Activated CD8-positive, alpha-beta memory T cell treated with anti-CD3 and anti-CD28 coated beads, Interleukin-2, amount 10 ng/mL, durations not matched to agents 7 days and 5 days (primary cell): ENCODE measurements around the gene METTL2A. TPM values are rescaled to one million over a fixed set of nuclear protein-coding genes. Genes with fewer than 3 reads are reported as not detected.
"Not testable (repeated sequence)": the region's sequence is repeated elsewhere in the genome, so short reads cannot be mapped to it uniquely, and the experiment has no call there.

Experiments
- ATAC-seq: fragments of 150-1000 bp; cut with Tn5 transposase; one replicate; pipeline ENCODE4 v1.10.0; 2021; ENCODE audit warnings: moderate library complexity
- CTCF ChIA-PET: fragments of 350-600 bp; sonication (Branson Sonifier 250); formaldehyde crosslinking; loops from one replicate; lab custom pipeline; 2021; ENCODE audit warnings: antibody characterized with exemption; lab: Charles Lee
- DNase-seq: peaks from one replicate; pipeline ENCODE4 v3.0.0-alpha.2; 2020
- H3K27ac Mint-ChIP-seq: one replicate; pipeline ENCODE4 v1.8.0; 2021; ENCODE audit warnings: mild to moderate bottlenecking, mixed read lengths
- H3K27me3 Mint-ChIP-seq: one replicate; pipeline ENCODE4 v1.8.0; 2021; ENCODE audit warnings: mixed read lengths
- H3K36me3 Mint-ChIP-seq: one replicate; pipeline ENCODE4 v1.8.0; 2021; ENCODE audit warnings: mild to moderate bottlenecking, mixed read lengths
- H3K4me1 Mint-ChIP-seq: one replicate; pipeline ENCODE4 v1.8.0; 2021; ENCODE audit warnings: mixed read lengths
- H3K4me3 Mint-ChIP-seq: one replicate; pipeline ENCODE4 v1.8.0; 2021; ENCODE audit warnings: mild to moderate bottlenecking, moderate library complexity, mixed read lengths
- H3K9me3 Mint-ChIP-seq: one replicate; pipeline ENCODE4 v1.8.0; 2022; ENCODE audit warnings: low read depth, mixed read lengths
- total RNA-seq, 2 experiments: library from RNA; stranded (reverse); gene quantifications; one replicate each; pipeline ENCODE4 v1.2.3, GENCODE V29; 2021

The METTL2A gene
- total RNA-seq, 2 experiments from 2014 or later: 19.4 to 28.3 TPM

DNA sequence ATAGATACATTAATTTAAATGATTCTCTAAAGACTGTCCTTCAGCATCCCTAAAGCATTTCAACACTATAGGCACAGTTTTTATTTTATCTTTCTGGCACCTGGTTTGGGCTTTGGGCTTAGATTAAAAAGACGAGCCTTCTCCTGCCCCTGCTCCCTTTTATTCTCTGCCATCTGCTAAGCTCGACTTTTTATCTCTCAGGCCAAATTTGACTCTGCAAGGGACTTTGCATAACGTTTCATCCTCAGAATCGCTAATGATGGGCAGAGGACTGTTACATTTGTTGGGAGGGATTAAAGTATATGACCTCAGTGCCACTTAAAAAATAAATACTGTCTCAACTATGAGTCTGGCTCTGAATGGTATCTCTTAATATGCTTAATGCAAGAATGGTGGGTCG lies 29.3 kb downstream of the METTL2A start:
- ATAC-seq, DNase-seq, CTCF ChIA-PET, H3K36me3 Mint-ChIP-seq, H3K9me3 Mint-ChIP-seq, H3K27me3 Mint-ChIP-seq, H3K27ac Mint-ChIP-seq, H3K4me3 Mint-ChIP-seq: not testable (repeated sequence)
- peaks cover 15% of the 10 kb centered on the region for H3K4me1 Mint-ChIP-seq

DNA sequence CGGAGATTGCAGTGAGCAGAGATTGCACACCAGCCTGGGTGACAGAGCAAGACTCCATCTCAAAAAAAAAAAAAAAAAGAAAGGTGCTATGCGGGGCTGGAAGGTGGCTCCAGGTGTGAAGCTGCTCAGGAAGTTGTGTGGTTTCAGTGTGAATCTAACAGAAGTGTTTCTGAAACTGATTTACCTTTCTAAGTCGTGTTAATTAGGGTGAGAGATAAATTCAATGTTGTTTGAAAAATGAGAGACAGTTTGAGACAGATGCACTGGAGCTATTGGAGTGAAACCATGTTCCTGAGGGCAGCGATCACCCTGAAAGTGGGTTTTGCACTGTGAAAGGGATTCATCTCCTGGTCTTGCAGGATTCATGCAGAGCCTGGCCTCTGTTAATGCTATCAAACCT lies 30.0 kb downstream of the METTL2A start:
- H3K27me3 Mint-ChIP-seq, H3K9me3 Mint-ChIP-seq, CTCF ChIA-PET, H3K27ac Mint-ChIP-seq, H3K4me3 Mint-ChIP-seq, H3K36me3 Mint-ChIP-seq, ATAC-seq, DNase-seq: not testable (repeated sequence)
- peaks cover 19% of the 10 kb centered on the region for H3K4me1 Mint-ChIP-seq

DNA sequence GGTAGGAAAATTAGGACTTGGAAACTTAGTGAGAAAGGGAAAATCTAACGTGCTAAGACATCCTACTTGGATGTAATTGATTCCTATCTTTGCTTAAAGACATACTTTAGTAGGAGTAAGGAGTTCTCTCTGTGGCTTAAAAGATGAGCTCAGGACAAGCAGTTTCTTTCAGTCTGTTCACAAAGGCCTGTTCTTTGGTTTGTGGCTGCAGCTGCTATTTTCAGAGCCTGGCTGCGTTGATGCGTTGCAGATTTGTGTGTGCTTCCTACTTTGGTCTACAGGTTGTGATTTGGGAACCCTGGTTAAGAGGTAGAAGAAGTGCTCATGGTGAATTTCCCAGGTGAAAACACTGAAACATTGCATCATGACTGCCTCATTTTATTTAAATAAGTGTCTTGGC lies 30.4 kb downstream of the METTL2A start:
- CTCF ChIA-PET, ATAC-seq, H3K27me3 Mint-ChIP-seq, H3K36me3 Mint-ChIP-seq, H3K4me3 Mint-ChIP-seq, H3K27ac Mint-ChIP-seq, DNase-seq, H3K9me3 Mint-ChIP-seq: not testable (repeated sequence)
- H3K4me1 Mint-ChIP-seq: peaks cover 19% of the 10 kb centered on the region

DNA sequence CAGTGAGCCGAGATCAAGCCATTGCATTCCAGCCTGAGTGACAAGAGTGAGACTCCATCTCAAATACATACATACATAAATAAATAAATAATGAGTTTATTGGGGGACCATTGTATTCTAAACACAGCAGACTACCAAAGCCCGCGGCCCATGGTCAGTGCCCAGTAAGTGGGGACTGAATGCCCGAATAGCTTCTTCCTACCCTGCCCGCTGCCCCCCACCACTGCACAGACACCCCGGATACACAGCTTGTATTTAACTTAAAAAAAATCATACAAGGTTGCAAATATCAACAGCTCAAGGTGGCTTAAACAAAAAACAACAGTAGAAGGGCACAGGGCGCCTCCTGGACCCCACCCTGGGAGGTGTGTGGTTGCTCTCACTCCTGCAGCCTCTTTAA lies 32.3 kb downstream of the METTL2A start:
- Mint-ChIP-seq H3K27ac (no peak overlapping the region), H3K4me3 (no peak overlapping the region), H3K9me3 (no peaks in the 10 kb centered on the region), H3K4me1 (peaks cover 19% of the 10 kb centered on the region), H3K27me3 (peaks cover 2% of the 10 kb centered on the region), H3K36me3 (peaks cover 3% of the 10 kb centered on the region)
- ATAC-seq (no peak), DNase-seq (no peak)
- CTCF ChIA-PET: no interaction called here

DNA sequence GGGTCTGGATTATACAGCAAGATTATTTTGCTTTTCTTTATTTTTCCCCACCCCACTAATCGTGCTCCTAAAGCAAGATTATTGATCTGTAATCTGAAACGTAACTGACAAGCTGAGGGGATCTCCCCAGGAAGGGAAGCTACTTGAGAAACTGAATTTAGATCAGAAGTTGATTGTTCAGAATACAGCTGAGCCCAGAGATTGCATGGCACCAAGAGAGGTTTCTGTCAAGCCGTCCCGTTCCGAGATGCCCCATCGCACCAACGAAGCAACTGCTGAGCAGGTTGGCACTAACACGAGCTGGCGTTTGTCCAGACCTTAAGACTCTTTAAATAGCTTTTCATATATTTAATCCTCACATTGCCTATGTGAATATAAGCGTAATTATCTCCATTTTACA lies 34.8 kb downstream of the METTL2A start:
- ATAC-seq, H3K4me3 Mint-ChIP-seq, H3K36me3 Mint-ChIP-seq, H3K9me3 Mint-ChIP-seq, H3K27ac Mint-ChIP-seq, CTCF ChIA-PET, DNase-seq, H3K27me3 Mint-ChIP-seq: not testable (repeated sequence)
- peaks cover 16% of the 10 kb centered on the region for H3K4me1 Mint-ChIP-seq

DNA sequence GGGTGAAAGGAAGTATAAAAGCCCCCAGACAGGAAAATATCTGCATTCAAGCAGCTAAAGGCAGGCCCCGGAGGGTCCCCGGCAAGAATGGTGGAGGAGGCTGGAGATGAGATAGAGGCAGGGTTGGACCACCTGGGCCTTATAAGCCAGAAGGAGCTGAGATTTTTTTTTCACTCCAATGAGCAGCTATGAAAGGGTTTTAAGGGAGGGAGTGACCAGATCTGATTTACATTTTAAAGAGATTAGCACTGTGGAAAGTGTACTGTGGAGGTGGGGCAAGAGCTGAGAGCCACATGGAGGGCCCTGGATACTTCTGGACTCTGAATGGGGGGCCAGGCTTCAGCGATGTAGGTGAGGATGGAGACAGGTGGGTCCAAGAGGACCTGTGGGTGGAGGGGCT lies 40.7 kb downstream of the METTL2A start:
- H3K9me3 Mint-ChIP-seq, H3K27me3 Mint-ChIP-seq, H3K36me3 Mint-ChIP-seq, H3K27ac Mint-ChIP-seq, H3K4me1 Mint-ChIP-seq, H3K4me3 Mint-ChIP-seq, DNase-seq, ATAC-seq, CTCF ChIA-PET: not testable (repeated sequence)

DNA sequence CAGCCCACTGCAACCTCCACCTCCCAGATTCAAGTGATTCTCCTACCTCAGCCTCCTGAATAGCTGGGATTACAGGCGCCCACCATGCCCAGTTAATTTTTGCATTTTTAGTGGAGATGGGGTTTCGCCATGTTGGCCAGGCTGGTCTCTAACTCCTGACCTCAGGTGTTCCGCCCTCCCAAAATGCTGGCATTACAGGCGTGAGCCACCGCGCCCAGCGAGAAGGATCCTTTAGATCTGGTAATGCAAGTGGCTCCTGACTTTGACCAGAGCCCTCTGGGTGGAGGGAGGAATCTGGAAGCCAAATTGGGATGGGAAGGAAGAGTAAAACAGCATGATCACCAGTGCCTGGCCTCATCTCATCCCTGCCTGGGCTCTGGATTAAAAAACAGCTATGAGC lies 41.6 kb downstream of the METTL2A start:
- H3K27ac Mint-ChIP-seq, CTCF ChIA-PET: not testable (repeated sequence)

DNA sequence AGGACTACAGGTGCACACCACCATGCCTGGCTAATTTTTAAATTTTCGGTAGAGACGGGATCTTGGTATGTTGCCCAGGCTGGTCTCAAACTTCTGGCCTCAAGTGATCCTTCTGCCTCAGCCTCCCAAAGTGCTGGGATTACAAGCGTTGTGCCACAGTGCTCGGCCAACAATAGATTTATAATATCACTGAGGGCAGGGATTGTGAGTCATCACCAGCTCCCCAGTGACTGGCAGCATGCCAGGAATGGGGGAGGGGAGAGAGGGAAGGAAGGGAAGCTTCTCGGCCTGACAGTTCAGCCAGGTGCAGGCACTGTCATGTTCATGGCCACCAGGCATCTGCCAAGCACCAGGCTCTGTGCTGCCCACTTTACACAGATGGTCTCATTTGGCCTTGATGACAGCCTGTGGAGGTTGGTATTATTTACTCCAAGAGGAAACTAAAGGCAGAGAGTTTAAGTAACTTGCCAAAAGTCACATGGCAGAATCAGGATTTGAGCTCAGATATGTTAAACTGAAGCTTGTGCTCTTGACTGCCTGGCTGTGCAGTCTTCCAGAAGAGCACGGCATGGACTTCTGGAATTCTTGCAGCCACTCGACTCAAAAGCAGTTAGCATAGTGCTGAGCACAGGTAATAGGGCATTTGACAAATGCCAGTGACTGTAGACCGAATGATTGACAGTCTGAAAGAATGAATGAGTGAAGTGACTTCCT lies 47.1 kb downstream of the METTL2A start:
- H3K27me3 Mint-ChIP-seq, H3K4me3 Mint-ChIP-seq, H3K9me3 Mint-ChIP-seq, H3K27ac Mint-ChIP-seq, H3K4me1 Mint-ChIP-seq, CTCF ChIA-PET, H3K36me3 Mint-ChIP-seq: not testable (repeated sequence)
- ATAC-seq (peak; percentile 33), DNase-seq (peak; percentile 57)

More for the DNA sequence above, 41.6 kb downstream of the METTL2A start:
- not testable (repeated sequence) for H3K36me3 Mint-ChIP-seq, DNase-seq, ATAC-seq, H3K9me3 Mint-ChIP-seq, H3K4me3 Mint-ChIP-seq, H3K4me1 Mint-ChIP-seq, H3K27me3 Mint-ChIP-seq

DNA sequence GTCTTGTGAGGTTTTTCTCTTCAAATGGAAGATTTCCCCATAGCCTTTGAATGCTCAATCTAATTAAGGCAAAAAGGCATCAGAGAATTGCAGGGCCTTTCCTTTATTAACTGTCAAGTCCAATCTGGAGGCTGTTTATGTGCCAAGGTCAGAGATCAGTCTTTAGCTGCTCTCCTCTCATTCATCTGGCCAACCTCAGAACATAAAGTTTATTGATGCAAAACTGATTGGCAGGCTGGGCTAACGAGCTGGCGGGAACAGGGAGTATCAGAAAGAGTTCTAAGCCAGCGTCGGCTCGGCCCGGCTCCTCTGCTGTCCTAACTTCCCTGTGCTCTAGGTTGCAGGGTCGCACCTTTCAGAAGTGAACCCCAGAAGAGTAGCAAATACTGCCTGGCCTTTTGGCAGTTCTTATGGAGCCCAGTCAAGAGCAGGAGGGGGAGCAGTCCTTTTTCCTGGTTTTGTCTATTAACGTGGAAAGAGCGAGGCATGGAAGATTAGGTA lies 47.7 kb downstream of the METTL2A start:
- ATAC-seq, H3K4me3 Mint-ChIP-seq, DNase-seq, H3K4me1 Mint-ChIP-seq, H3K36me3 Mint-ChIP-seq, H3K27me3 Mint-ChIP-seq, H3K9me3 Mint-ChIP-seq, CTCF ChIA-PET, H3K27ac Mint-ChIP-seq: not testable (repeated sequence)

DNA sequence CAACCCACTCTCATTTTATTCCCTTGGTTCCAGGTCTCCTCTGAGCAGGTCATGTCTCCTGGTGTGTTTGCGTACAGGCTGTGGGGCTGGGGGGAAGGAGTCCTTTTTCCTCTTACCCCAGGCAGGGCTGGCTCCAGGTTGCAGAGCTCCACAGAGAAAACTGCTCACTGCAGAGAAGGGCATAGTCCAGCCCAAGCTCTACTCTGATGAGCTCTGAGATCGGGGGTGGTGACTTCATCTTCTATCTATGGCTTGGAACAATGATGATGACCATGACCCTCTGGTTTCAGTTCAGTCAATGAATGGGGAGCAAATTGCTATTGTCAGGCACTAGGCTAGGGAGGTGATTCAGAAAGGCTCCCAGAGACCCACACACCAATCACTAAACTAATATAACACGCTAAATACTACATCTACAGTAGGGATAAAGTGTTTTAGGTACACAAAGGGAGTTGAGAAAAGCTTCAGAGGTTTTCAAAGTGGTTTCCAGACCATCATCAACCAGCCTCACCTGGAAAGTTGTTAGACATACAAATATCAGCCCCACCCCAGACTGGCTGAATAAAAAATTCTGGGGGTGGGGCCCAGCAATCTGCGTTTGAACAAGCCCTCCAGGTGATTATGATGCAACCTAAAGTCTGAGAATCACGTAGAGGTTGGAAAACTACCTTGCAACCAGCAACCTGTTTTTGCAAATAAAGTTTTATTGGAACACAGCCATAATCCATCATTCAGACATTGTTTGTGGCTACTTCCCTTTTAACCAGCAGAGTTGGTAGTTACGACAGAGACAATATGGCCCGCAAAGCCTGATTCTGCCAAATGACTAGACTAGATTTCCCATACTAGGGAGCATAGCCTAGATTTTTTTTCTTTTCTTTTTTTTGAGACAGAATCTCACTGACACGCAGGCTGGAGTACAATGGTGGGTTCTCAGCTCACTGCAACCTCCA lies 49.6 kb downstream of the METTL2A start:
- H3K36me3 Mint-ChIP-seq, CTCF ChIA-PET, DNase-seq, H3K4me3 Mint-ChIP-seq, ATAC-seq, H3K27me3 Mint-ChIP-seq, H3K9me3 Mint-ChIP-seq: not testable (repeated sequence)
- Mint-ChIP-seq H3K27ac (peak overlapping the region; percentile 15), H3K4me1 (peaks cover 14% of the 10 kb centered on the region)

DNA sequence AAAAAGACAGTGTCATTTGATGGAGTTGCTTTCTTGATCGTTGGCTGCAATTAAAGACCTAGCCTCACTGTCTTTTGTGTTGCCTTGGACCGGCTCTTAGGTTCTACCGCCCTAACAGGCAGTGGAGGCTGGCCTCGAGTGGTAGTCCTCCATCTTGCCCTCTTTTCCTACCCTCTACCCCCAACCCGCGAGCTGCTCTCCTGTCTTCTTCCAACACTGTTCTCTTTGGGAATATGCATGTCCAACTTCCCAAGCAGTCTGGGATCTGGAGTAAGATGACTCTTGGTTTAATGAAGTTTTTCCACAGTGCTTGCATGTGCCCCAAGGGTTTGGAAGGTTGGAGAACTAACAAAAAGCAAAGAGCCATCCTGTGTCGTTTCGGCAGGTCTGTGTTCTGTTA lies 53.4 kb downstream of the METTL2A start:
- peak overlapping the region; percentile 71 for H3K4me3 Mint-ChIP-seq
- H3K9me3 Mint-ChIP-seq, CTCF ChIA-PET, DNase-seq, H3K27me3 Mint-ChIP-seq, ATAC-seq: not testable (repeated sequence)
- peak overlapping the region; percentile 77 for H3K27ac Mint-ChIP-seq
- H3K4me1 Mint-ChIP-seq: peaks cover 20% of the 10 kb centered on the region
- H3K36me3 Mint-ChIP-seq: peaks cover 14% of the 10 kb centered on the region

DNA sequence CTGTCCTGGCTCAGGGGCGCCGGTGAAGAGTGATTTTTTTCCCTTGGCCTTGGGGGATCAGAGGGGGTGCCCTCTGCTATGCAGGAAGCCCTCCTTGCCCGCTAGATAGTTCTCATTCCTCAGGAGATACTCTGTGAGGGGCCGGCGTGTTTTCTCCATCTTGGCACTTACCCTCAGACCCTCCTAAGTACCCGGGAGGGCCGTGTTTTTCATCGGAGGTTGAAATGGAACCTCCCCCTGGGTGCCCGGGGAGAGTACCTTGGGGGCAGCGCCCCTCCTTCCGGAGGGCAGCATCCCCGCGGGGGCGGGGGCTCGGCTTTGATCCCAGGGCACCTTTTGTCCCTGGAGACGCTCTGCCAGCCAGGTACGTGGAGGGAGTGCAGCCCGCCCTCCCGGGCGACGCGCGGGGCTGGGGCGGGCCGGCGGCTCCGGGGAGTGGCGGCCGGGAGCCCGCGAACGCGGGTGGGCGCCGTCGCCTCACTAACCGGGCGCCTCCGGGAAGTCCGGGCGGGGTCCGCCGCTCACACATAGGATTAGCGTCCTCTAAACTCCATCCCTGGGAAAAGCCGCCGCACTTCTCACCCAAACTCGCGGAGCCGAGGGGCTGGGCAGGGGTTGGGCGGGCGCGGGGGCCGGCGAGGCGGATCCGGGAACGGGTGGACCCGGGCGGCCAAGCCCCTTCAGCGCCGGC lies 54.2 kb downstream of the METTL2A start:
- H3K4me1 Mint-ChIP-seq: peaks cover 25% of the 10 kb centered on the region
- peak; percentile 56 for DNase-seq
- H3K27ac Mint-ChIP-seq: peak overlapping the region; percentile 77
- H3K36me3 Mint-ChIP-seq: peaks cover 18% of the 10 kb centered on the region
- peak overlapping the region; percentile 71 for H3K4me3 Mint-ChIP-seq
- CTCF ChIA-PET, H3K27me3 Mint-ChIP-seq, H3K9me3 Mint-ChIP-seq: not testable (repeated sequence)
- peak; percentile 42 for ATAC-seq

DNA sequence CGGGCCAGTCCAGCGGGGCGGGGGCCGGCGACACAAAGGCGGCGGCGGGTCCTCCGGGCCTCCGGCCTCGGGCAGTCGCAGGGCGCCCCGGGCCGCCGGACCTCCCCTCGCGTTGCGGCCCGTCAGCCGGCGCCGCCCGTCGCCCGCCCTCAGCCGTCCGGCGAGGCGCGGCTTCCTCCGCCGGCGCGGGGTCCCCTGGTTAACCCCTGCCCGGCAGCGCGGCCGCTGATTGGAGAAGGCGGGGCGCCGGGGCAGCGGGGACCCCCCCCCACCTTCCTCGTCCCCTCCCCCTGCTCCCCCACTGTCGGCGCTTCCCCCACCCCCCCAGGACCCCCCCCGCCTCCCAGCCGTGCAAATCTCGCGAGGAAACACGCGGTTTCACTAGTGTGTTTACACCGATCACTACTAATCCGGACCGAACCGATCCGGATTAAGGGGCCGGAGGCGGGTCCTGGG lies 54.8 kb downstream of the METTL2A start, which contains the start of gene TLK2:
Gene TLK2, plus strand, starts transcription at position 402 of the 456 bp plus-strand sequence. CDS start 2,301 bp downstream, outside the sequence.
- CTCF ChIA-PET: no interaction called here
- H3K9me3 Mint-ChIP-seq: no peaks in the 10 kb centered on the region
- DNase-seq: peak; percentile 84
- peak; percentile 79 for ATAC-seq
- peak within 1 kb of the TSS; percentile 93 for H3K4me3 Mint-ChIP-seq
- peak within 1 kb of the TSS; percentile 95 for H3K27ac Mint-ChIP-seq
- peaks cover 29% of the 10 kb centered on the region for H3K4me1 Mint-ChIP-seq
- H3K27me3 Mint-ChIP-seq: no peaks in the 10 kb centered on the region
- peaks cover 21% of the 10 kb centered on the region for H3K36me3 Mint-ChIP-seq
